GM19035 (cell line): ENCODE results near the gene MYBPC2.

ENCODE experiments used
- ATAC-seq: cut with Tn5 transposase; IDR thresholded peaks from one replicate; pipeline ENCODE4 v1.9.1; 2021; ENCODE audit not compliant: unreplicated experiment

Gene MYBPC2

GRCh38 chr19:50478901-50479715 is 46.4 kb downstream of the MYBPC2 start:
- ATAC-seq = no peak

GRCh38 chr19:50479761-50480251 is 47.1 kb downstream of the MYBPC2 start:
- ATAC-seq = no peak

GRCh38 chr19:50480281-50481111 is 47.8 kb downstream of the MYBPC2 start:
- no peak for ATAC-seq

GRCh38 chr19:50481351-50482149 is 48.9 kb downstream of the MYBPC2 start:
- no peak for ATAC-seq

GRCh38 chr19:50482271-50482855 is 49.7 kb downstream of the MYBPC2 start:
- no peak for ATAC-seq

- ATAC-seq = no peak
These were observed 50.2 kb downstream of the MYBPC2 start for GRCh38 chr19:50482916-50483315.

- no peak for ATAC-seq
These were observed 52.7 kb downstream of the MYBPC2 start for GRCh38 chr19:50485284-50485955.

- no peak for ATAC-seq
These were observed 54.3 kb downstream of the MYBPC2 start for GRCh38 chr19:50486823-50487515.

GRCh38 chr19:50488389-50489194 is 55.9 kb downstream of the MYBPC2 start:
- no peak for ATAC-seq

- no peak for ATAC-seq
These were observed 56.8 kb downstream of the MYBPC2 start for GRCh38 chr19:50489461-50490011.

- no peak for ATAC-seq
These were observed 57.7 kb downstream of the MYBPC2 start for GRCh38 chr19:50490411-50490811.

GRCh38 chr19:50490991-50491472 is 58.3 kb downstream of the MYBPC2 start:
- no peak for ATAC-seq

- no peak for ATAC-seq
These were observed 59.8 kb downstream of the MYBPC2 start for GRCh38 chr19:50492303-50493052.

GRCh38 chr19:50493171-50493570 is 60.5 kb downstream of the MYBPC2 start:
- no peak for ATAC-seq

GRCh38 chr19:50494186-50495019 is 61.7 kb downstream of the MYBPC2 start:
- no peak for ATAC-seq

- no peak for ATAC-seq
These were observed 62.4 kb downstream of the MYBPC2 start for GRCh38 chr19:50495020-50495531.
